ENCODE results near the gene ZBTB7A.

Gene ZBTB7A

GRCh38 chr19:4063369-4064148, 3.1 kb downstream of the ZBTB7A start:
- H3K4me1 ChIP-seq (ENCODE audit: control insufficient read depth in 2 of 2, insufficient read depth in 1 of 2, low read depth in 1 of 2, low read length in 2 of 2), result peaks cover 11% of the 10 kb centered on the region in 2 donors
- H3K4me3 ChIP-seq (ENCODE audit: low read length in 2 of 2), result peak overlapping the region; percentile 65 to 88
- no peak overlapping the region for H2BK15ac ChIP-seq (ENCODE audit: low read length)
- H4K91ac ChIP-seq (ENCODE audit: low read depth, low read length, poor library complexity), result no peak overlapping the region
- H3K18ac ChIP-seq (ENCODE audit: low read length), result peak overlapping the region; percentile 11
- H3K4ac ChIP-seq (ENCODE audit: low read length), result no peak overlapping the region
- H2BK120ac ChIP-seq (ENCODE audit: low read depth, low read length), result no peak overlapping the region
- WGBS, 2 donors (ENCODE audit: extremely low coverage in 2 of 2, insufficient read length in 2 of 2, insufficient replicate concordance in 1 of 2), result no CpG with 5 or more reads among the region's 31 CpGs
- H2AK5ac ChIP-seq (ENCODE audit: low read depth, low read length), result peak overlapping the region; percentile 5
- H3K27ac ChIP-seq (replicated peaks; ENCODE audit: low read length), result no peak overlapping the region
- H3K9ac ChIP-seq (ENCODE audit: low read depth, low read length, poor library complexity), result no peak overlapping the region
- peak overlapping the region; percentile 53 for H3K23ac ChIP-seq (ENCODE audit: low read depth, low read length, poor library complexity)
- peak overlapping the region; percentile 91 for H3K4me2 ChIP-seq (ENCODE audit: insufficient read depth, low read length, poor library complexity, severe bottlenecking)
- H2BK12ac ChIP-seq (ENCODE audit: low read length), result peak overlapping the region; percentile 30
- H3K79me1 ChIP-seq (ENCODE audit: low read depth, low read length), result peaks cover 34% of the 10 kb centered on the region
- H3K27me3 ChIP-seq (ENCODE audit: control insufficient read depth in 3 of 3, insufficient read depth in 3 of 3, low read depth in 1 of 3, low read length in 3 of 3), result peaks cover 4 to 14% (median 13%) of the 10 kb centered on the region in 3 experiments
- no peak overlapping the region for H4K8ac ChIP-seq (ENCODE audit: low read depth, low read length)
- peaks cover 2 to 6% of the 10 kb centered on the region in 2 donors for H3K36me3 ChIP-seq (replicated peaks in 1 of 2; ENCODE audit: control insufficient read depth in 2 of 2, insufficient read depth in 2 of 2, low read length in 2 of 2)
- no peak for DNase-seq (ENCODE audit: low spot score)
- no peak overlapping the region for H3K14ac ChIP-seq (ENCODE audit: low read length)
- H3K9me3 ChIP-seq (replicated peaks in 1 of 2; ENCODE audit: control insufficient read depth in 2 of 2, insufficient read depth in 1 of 2, low read depth in 1 of 2, low read length in 2 of 2), result no peaks in the 10 kb centered on the region
- no peak overlapping the region for H2BK5ac ChIP-seq (ENCODE audit: low read length)
- H2AFZ ChIP-seq (ENCODE audit: low read length), result no peak overlapping the region

DNA sequence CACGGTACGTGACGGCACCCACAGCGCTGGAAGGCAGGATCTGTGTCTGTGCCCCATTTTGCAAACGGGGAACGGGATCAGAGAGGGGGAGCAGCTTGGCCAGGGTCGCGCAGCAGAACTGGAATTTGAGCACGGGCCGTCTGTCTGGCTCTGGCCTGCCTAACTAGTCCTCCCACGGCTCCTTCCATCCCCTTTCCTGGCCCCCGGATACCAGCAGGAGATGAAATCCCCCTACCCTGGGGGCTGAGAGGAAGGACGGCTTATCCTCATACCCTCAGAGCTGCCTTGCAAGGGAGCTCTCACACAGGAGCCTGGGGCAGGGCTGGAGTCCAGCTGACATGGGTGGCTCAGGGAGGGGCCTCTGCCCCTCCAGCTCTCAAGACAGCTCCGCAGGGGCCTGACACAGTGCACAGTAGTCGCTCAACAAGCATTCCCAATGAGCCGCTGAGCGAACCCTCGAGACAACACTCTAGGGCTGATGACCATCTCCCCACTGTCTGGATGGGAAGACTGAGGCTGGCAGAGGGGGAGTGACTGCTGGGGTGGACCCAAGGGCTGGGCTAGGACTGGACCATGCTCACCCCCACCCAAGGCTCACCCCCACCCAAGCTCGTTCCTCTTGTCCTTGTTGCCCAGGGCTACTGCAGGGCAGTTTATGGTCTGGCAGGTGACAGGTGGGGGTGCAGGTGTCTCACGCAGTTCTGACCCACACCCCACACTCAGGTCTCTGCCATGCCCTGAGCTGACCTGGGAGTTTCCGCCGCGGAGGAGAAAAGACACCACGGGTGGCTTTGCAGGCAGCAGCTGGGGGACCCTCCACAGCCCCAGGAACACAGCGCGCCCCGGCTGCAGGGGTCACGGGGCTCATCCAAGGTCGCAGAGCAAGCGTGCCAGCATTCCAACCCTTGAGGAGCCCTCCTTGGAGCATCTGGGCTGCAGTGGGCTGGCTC, 4.0 kb downstream of the ZBTB7A start:
- Histone ChIP-seq H3K9ac (ENCODE audit: low read depth, low read length, poor library complexity) (peak overlapping the region; percentile 3), H4K8ac (ENCODE audit: low read depth, low read length) (peak overlapping the region; percentile 19), H3K36me3 (replicated peaks in 1 of 2; ENCODE audit: control insufficient read depth in 2 of 2, insufficient read depth in 2 of 2, low read length in 2 of 2) (peaks cover 2 to 6% of the 10 kb centered on the region in 2 donors), H4K91ac (ENCODE audit: low read depth, low read length, poor library complexity) (no peak overlapping the region), H3K27ac (replicated peaks; ENCODE audit: low read length) (no peak overlapping the region), H2AK5ac (ENCODE audit: low read depth, low read length) (peak overlapping the region; percentile 5), H3K14ac (ENCODE audit: low read length) (no peak overlapping the region), H3K18ac (ENCODE audit: low read length) (peak overlapping the region; percentile 52), H3K9me3 (replicated peaks in 1 of 2; ENCODE audit: control insufficient read depth in 2 of 2, insufficient read depth in 1 of 2, low read depth in 1 of 2, low read length in 2 of 2) (no peaks in the 10 kb centered on the region), H3K4me2 (ENCODE audit: insufficient read depth, low read length, poor library complexity, severe bottlenecking) (no peak overlapping the region), H3K27me3 (ENCODE audit: control insufficient read depth in 3 of 3, insufficient read depth in 3 of 3, low read depth in 1 of 3, low read length in 3 of 3) (peaks cover 0 to 6% (median 4%) of the 10 kb centered on the region in 3 experiments), H2BK120ac (ENCODE audit: low read depth, low read length) (no peak overlapping the region), H2BK12ac (ENCODE audit: low read length) (peak overlapping the region; percentile 30), H3K4me1 (ENCODE audit: control insufficient read depth in 2 of 2, insufficient read depth in 1 of 2, low read depth in 1 of 2, low read length in 2 of 2) (peaks cover 11 to 12% of the 10 kb centered on the region in 2 donors), H3K23ac (ENCODE audit: low read depth, low read length, poor library complexity) (peak overlapping the region; percentile 53), H3K4ac (ENCODE audit: low read length) (no peak overlapping the region), H3K4me3 (ENCODE audit: low read length in 2 of 2) (no peak overlapping the region), H3K79me1 (ENCODE audit: low read depth, low read length) (peaks cover 39% of the 10 kb centered on the region), H2BK5ac (ENCODE audit: low read length) (no peak overlapping the region), H2AFZ (ENCODE audit: low read length) (no peak overlapping the region), H2BK15ac (ENCODE audit: low read length) (no peak overlapping the region)
- WGBS, 2 donors (ENCODE audit: extremely low coverage in 2 of 2, insufficient read length in 2 of 2, insufficient replicate concordance in 1 of 2), result no CpG with 5 or more reads among the region's 30 CpGs
- DNase-seq (ENCODE audit: low spot score), result no peak

DNA sequence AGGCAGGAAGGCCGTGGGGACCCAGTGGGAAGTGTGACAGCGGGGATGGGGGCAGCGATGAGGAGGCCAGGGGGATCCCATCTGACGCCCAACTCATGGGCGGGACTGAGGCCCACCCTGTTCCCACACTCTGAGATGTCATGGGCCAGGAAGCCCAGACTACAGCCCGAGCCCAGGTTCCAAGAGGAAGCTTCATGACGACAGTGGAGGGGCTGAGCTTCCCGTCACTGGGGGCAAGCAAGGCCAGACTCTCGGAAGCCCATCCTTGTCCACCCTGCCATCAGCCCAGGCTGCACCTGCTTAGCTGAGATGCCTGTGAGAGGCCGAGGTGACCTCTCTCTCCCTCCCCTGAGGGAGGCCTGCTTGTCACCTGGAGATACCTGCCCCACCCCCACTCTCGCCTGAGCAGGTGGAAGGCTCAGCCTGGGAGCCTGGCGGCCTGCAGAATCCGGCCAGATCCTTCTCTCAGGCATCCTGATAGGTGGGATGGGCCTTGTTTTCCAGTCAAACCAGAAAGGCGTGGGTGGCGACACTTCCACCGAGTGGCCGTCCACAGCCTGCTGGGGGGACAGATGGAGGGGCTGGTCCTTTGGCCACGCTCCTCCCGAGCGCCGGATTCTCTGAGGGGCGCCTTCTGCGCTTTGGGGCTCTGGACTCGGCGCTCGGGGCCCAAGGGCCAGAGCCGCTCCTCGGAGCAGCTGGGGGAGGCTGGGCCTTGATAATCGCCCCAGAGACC, 4.8 kb downstream of the ZBTB7A start:
- Histone ChIP-seq H3K23ac (ENCODE audit: low read depth, low read length, poor library complexity) (peak overlapping the region; percentile 57), H3K4me1 (ENCODE audit: control insufficient read depth in 2 of 2, insufficient read depth in 1 of 2, low read depth in 1 of 2, low read length in 2 of 2) (peaks cover 11 to 12% of the 10 kb centered on the region in 2 donors), H2BK120ac (ENCODE audit: low read depth, low read length) (no peak overlapping the region), H3K4ac (ENCODE audit: low read length) (no peak overlapping the region), H3K79me1 (ENCODE audit: low read depth, low read length) (peaks cover 41% of the 10 kb centered on the region), H2BK12ac (ENCODE audit: low read length) (no peak overlapping the region), H4K8ac (ENCODE audit: low read depth, low read length) (no peak overlapping the region), H3K36me3 (replicated peaks in 1 of 2; ENCODE audit: control insufficient read depth in 2 of 2, insufficient read depth in 2 of 2, low read length in 2 of 2) (peaks cover 2 to 6% of the 10 kb centered on the region in 2 donors), H3K27ac (replicated peaks; ENCODE audit: low read length) (no peak overlapping the region), H2BK5ac (ENCODE audit: low read length) (no peak overlapping the region), H2BK15ac (ENCODE audit: low read length) (no peak overlapping the region), H3K14ac (ENCODE audit: low read length) (no peak overlapping the region), H3K4me2 (ENCODE audit: insufficient read depth, low read length, poor library complexity, severe bottlenecking) (no peak overlapping the region), H2AK5ac (ENCODE audit: low read depth, low read length) (peak overlapping the region; percentile 42), H3K18ac (ENCODE audit: low read length) (peak overlapping the region; percentile 52), H3K9ac (ENCODE audit: low read depth, low read length, poor library complexity) (peak overlapping the region; percentile 51), H2AFZ (ENCODE audit: low read length) (no peak overlapping the region), H3K27me3 (ENCODE audit: control insufficient read depth in 3 of 3, insufficient read depth in 3 of 3, low read depth in 1 of 3, low read length in 3 of 3) (no peaks in the 10 kb centered on the region), H4K91ac (ENCODE audit: low read depth, low read length, poor library complexity) (no peak overlapping the region), H3K4me3 (ENCODE audit: low read length in 2 of 2) (no peak overlapping the region), H3K9me3 (replicated peaks in 1 of 2; ENCODE audit: control insufficient read depth in 2 of 2, insufficient read depth in 1 of 2, low read depth in 1 of 2, low read length in 2 of 2) (no peaks in the 10 kb centered on the region)
- no CpG with 5 or more reads among the region's 29 CpGs for WGBS, 2 donors (ENCODE audit: extremely low coverage in 2 of 2, insufficient read length in 2 of 2, insufficient replicate concordance in 1 of 2)
- DNase-seq (ENCODE audit: low spot score), result no peak
